GM18867 (cell line): Measurements from ENCODE around the gene CAMLG.
"Not testable (repeated sequence)": the region's sequence is repeated elsewhere in the genome, so short reads cannot be mapped to it uniquely, and the experiment has no call there.

ENCODE experiments used
- ATAC-seq: cut with Tn5 transposase; IDR thresholded peaks from one replicate; pipeline ENCODE4 v1.9.1; 2021; ENCODE audit warnings: mild to moderate bottlenecking, moderate library complexity; ENCODE audit not compliant: unreplicated experiment

The CAMLG gene

DNA sequence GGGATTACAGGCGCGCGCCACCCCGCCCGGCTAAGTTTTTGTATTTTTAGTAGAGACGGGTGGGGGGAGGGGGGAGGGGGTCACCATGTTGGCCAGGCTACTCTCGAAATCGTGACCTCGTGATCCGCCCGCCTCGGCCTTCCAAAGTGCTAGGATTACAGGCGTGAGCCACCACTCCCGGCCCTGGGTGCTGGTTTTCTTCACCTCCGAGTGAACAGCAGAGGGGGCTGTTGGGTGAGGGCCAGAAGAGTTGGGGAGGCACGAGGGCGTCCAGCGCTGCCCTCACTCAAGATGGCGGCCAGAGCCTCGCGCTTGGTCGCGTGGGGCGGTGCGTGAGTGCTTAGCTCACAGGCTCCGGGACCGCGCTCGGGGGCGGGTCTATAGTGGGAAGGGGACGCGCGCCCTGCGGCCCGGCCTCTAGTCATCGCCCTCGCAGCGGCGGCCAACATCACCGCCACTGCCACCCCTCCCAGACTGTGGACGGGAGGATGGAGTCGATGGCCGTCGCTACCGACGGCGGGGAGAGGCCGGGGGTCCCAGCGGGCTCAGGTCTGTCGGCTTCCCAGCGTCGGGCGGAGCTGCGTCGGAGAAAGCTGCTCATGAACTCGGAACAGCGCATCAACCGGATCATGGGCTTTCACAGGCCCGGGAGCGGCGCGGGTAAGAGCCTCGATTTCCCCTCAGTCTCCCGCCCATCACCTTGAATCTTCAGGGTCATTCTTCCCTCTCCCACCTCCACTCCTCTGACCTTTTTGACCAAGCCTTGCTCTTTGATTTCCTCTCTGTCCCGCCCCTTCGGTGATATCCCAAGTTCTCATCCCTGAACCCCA is at the start of gene CAMLG:
Gene CAMLG, plus strand, starts transcription at position 416 of the 830 bp plus-strand sequence. Its CDS starts 73 bp downstream, at position 489.
- ATAC-seq: peak; percentile 95

DNA sequence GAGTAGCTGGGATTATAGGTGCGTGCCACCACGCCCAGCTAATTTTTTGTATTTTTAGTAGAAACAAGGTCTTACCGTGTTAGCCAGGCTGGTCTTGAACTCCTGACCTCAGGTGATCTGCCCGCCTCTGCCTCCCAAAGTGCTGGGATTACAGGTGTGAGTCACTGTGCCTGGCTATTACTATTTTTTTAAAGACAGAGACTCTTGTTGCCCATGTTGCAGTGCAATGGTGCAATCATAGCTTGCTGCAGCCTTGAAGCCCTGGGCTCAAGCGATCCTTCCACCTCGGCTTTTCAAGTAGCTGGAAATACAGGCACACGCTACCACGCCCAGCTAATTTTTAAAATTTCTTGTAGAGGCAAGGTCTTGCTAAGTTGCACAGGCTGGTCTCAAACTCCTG is 48.2 kb upstream of the CAMLG start:
- ATAC-seq: not testable (repeated sequence)

DNA sequence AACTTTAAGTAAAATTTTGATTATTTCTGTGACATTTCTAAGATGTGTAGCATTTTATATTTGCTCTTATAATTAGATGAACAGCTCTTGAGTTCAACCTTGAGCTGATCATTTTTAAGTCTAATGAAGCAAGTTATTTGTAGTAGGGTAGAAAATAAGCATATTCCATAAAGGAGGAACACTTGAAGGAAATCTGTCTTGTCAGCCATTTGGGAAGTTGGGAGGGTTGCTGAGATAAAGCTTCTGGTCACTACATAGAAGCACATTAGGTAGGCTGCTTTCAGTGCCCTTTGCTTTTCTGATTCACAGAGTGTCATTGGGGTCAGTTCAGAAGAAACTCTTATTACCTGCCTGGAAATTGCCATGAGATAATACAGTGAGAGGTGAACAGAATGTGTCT is 45.6 kb upstream of the CAMLG start:
- ATAC-seq: no peak

DNA sequence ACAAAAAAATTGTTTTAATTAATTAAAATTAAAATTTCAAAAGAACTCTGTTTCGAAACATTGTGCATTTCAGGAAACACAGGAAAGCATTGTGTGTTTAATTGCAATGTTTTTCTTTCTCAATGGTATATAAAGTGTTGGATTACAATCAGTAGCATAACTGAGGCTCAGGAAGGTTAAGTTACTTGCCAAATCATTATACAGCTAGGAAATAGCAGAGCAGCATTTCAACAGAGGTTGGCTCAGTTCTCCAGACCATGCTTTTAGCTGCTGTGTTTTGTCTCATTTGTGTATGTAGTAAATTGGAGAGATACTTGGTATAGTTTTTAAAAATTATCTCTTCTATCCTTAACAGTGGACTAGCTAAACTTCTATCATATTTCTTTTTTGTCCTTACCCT is 30.0 kb upstream of the CAMLG start:
- ATAC-seq: no peak

DNA sequence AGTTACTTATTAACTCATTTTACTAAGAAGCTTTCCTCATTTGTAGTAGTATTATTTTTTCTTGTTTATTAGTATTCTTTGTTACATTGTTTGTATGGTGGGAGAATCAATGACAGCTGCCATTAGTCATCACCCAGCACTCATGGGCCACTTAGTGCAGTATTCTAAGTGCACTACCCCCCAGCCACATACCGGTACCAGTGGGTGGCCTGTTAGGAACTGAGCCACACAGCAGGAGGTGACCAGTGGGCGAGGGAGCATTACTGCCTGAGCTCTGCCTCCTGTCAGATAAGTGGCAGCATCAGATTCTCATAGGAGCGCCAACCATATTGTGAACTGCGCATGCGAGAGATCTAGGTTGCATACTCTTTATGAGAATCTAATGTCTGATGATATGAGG is 24.2 kb upstream of the CAMLG start:
- no peak for ATAC-seq

DNA sequence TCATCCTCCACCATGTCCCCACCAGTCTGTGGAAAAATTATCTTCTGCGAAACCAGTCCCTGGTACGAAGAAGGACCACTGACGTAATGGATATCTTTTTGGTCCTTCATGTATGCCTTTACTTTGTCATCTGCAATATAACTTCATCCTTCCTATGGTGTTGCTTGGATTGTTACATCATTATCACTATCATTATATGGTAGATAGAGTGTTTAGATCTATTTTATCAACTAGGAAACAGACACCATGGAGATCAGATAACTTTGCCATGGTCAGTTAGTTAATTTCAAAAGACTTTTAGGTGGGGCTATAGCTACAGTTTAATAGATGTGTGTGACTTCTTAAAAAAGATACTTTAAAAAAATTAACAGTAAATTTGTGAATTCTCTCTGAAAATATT is 23.8 kb upstream of the CAMLG start:
- ATAC-seq: no peak

DNA sequence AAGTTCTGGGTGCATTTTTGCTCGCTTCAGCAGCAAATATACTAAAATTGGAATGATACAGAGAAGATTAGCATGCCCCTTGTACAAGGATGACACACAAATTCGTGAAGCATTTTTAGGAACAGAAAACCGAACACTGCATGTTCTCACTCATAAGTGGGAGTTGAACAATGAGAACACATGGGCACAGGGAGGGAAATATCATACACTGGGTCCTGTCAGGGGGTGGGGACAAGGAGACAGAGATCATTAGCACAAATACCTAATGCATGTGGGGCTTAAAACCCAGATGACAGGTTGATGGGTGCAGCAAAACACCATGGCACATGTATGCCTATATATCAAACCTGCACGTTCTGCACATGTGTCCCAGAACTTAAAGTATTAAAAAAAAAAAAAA is 22.9 kb upstream of the CAMLG start:
- not testable (repeated sequence) for ATAC-seq

DNA sequence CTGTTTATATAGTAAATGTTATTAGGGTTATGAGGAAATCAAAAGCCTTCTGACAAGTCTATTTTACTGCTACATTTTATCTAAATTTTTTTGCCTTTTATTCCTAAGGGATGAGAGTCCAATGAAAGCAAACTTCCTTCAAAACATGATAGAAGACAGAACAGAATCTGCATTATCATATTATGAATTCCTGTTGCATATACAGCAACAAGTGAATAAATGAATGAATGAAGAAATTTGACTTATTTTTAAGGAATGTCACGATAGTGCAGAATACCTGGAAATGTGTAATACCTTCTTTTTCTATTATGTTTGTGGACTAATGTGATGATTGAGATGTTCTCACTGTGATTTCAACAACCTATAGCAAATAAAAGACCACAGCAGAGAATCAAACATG is 13.5 kb upstream of the CAMLG start:
- ATAC-seq: no peak

DNA sequence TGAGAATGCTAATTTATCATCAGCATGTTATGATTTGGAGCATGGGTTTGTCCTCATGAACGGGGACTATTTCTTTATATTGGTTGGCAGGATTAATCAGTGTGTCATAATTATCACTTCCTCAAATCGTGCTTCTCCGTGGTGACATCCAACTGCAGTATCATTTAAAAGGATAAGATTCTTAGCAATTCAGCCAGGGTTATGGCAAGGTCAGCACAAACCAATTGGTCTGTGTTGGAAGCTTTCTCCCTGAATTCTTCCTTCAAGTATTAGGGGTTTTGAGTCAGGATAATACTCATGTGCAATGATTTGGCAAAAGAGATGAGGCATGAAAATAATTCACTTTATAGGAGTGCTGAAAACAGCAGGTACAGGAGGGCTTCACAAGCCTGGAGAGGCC is 5.5 kb upstream of the CAMLG start:
- no peak for ATAC-seq

DNA sequence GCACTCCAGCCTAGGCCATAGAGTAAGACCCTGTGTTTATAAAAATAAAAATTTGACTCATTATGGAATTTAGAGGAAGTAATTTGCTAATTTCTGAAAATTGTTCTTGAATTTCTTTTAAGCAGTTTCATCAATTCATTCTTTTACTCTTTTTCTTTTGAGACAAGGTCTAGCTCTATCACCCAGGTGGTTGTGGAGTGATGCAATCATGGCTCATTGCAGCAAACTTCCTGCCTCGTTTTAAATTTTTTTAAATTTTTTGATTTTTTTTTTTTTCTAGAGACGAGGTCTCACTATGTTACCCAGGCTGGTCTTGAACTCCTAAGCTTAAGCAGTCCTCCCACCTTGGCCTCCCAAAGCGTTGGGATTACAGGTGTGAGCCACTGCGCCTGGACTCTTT is 3.1 kb upstream of the CAMLG start:
- no peak for ATAC-seq

DNA sequence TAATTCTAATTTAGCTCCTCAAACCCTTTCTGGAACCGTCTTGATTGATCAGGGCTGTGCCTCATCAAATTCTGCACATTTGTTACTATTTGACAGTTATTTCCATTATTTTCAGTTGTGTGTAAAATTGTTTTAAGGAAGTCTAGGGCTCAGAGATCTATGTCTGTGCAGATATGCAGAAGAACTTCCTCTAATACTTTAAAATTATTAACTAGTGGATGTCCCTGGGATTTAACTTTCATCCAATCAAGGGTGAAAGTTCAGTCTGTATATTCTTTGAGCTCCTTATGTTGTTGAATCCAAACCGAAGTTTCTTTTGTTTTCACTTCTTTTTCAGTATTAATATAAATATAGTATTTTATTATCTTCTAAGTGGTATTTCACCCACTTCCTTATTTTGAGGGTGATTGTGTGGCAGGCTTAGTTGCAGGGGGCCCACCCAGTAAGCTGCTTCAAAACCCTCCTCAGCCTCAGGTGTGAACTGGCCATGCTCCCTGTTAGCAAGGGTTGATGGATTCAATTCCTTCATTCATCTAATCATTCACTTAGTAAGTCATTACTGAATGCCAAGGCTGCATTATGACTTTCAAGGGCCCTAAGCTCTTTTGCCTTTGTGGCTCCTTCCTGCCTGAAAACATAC is 2.1 kb upstream of the CAMLG start:
- ATAC-seq: no peak

DNA sequence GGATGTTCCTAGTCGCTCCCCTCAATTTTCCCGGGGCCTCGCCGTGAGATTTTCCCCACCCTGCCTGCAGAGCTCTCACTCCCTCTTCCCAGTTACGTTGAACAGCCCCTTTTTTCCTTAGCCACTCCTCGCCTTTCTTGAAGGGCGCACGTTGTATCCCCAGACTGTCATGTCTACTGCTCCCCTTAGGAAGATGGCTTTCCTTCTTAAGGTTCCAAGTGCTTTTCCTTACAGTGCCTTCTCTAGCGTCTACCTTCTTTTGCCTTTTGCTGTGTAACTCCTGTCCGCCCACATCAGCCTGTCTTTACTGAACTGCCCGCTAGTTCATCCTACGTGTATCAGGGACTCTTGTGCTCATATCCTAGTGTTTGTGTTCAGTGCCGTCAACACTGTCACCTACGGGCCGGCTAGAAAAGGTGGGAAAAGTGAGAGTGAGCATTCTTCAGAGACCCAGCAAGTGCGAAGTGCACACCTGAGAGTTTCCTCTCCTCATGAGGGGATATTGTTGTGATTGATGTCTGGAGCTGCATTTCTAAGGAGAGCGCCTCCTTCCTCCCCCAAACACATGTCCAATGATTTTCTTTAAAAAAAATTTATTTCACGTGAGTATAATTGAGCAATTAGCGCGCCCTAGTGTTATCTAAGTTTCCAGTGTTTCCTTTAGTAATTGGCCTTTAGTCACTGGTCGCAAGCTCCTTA is 764 bp downstream of the CAMLG start:
- no peak for ATAC-seq

DNA sequence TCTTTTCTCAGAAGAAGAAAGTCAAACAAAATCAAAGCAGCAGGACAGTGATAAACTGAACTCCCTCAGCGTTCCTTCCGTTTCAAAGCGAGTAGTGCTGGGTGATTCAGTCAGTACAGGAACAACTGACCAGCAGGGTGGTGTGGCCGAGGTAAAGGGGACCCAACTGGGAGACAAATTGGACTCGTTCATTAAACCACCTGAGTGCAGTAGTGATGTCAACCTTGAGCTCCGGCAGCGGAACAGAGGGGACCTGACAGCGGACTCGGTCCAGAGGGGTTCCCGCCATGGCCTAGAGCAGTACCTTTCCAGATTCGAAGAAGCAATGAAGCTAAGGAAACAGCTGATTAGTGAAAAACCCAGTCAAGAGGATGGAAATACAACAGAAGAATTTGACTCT is 2.7 kb downstream of the CAMLG start:
- ATAC-seq: no peak

DNA sequence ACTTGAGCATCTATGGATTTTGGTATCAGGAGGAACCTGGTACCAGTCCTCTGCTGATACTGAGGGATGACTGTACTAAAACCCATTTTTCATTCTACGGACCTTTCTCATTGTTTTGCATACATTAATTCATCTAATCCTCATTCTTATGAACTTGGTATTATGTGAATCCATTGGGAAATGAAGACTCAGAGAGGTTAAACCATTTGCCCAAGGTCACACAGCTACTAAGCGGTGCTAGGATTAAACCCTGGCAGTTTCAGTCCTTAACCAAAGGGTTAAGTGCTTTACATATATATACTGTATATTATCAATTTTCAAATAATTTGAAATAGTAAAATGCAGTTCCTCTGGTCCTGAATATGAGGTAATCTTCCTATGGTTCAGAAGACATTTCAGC is 3.8 kb downstream of the CAMLG start:
- no peak for ATAC-seq

DNA sequence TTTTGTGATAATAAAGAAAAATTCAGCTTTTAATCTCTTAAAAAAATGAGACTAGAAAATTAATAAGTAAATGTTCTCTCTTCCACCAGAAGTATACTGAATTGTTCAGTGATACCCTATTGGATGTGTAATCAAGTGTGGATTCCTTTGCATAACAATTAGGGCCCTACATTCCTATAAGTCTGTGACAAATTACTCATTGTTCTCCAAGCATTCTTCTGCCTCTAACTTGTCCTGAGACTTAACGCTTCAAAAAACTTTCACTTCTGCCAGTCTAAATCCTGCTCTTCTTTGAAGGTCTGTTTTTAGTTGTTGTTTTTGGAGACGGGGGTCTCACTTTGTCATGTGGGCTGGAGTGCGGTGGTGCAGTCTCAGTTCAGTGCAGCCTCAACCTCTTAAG is 11.1 kb downstream of the CAMLG start:
- no peak for ATAC-seq

DNA sequence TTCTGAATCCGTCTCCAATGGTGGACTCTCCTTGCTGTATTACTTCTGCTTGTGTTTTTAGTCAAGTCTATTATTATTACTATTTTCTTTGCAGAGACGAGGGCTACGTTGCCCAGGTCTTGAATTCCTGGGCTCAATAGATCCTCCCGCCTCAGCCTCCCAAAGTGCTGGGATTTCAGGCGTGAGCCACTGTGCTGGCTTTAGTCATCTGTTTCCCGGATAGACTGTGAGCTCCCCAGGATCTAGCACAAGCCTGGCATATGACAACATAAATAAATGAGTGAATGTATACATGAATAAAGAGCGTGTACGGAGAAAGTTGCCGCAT is 19.8 kb downstream of the CAMLG start:
- peak; percentile 4 for ATAC-seq

DNA sequence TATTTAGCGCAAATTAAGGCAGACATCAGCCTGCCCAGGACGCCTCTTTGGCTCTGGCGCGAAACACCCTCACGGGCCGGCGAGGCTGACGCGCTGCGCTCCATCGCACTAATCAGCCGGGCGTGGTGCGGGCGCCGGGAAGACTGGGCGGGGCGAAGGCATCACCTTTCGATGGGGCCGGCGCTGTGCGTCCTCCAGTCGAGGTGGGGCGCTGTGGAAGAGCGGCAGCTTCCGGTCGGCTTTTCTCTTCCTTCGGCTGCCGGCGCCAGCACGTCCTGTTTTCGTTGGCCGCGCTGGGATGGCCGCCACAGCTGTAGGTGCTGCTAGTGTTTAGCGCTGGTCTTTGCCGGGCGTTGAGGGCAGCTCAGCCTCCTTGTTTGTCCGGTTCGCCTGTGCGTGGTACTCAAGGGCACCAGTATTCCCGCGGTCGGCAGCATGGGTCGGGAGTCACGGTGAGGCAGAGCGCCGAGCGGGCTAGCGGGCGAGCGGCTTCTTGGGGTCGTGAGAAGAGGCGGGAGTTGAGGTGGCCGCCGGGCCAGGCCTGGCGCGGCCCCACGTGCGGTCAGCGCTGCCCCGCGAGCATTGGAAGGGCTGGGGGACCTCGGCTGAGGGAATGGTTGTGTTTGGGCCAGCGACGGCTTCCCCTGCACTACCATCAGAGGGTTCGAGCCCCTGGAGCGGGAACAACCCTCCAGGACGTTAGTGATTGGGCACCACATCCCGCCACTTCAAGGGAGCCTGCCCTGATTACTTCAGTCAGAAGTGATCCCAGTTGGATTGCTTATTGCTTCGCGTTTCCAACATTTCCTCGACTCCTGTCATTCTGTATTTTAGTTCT is 20.4 kb downstream of the CAMLG start, which contains the start of gene DDX46:
Gene DDX46, plus strand, starts transcription at position 276 of the 838 bp plus-strand sequence. Its CDS starts 160 bp downstream, at position 436.
- peak; percentile 96 for ATAC-seq

DNA sequence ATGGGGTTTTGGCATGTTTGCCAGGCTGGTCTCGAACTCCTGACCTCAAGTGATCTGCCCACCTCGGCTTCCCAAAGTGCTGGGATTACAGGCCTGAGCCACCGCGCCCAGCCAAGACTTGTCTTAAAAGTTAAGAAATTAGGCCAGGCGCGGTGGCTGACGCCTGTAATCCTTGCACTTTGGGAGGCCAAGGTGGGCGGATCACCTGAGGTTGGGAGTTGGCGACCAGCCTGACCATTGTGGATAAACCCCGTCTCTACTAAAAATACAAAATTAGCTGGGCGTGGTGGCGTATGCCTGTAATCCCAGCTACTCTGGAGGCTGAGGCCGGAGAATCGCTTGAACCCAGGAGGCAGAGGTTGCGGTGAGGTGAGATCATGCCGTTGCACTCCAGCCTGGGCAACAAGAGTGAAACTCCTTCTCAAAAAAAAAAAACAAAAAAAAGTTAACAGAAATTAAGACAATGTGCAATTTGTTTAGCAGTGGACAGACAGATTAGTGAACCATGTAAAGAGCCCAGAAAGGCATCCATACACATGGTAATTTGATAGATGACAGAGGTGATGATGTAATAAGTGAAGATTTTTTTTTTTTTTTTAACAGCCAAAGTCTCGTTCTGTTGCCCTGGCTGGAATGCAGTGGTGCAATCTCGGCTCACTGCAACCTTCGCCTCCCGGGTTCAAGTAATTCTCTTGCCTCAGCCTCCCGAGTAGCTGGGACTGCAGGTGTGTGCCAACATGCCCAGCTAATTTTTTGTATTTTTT is 29.4 kb downstream of the CAMLG start:
- not testable (repeated sequence) for ATAC-seq

DNA sequence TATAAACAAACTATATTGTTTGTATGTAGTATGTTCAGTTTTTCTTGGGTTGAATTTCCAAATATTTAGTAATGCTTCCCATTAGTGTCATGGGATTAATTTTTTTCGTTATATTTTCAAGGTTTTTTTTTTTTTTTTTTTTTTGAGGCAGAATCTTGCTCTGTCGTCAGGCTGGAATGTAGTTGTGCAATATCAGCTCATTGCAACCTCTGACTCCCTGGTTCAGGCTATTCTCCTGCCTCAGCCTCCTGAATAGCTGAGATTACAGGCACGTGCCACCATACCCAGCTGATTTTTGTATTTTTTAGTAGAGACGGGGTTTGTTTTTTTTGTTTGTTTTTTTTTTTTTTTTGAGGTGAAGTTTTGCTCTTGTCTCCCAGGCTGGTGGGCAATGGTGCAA is 30.9 kb downstream of the CAMLG start:
- ATAC-seq: no peak

DNA sequence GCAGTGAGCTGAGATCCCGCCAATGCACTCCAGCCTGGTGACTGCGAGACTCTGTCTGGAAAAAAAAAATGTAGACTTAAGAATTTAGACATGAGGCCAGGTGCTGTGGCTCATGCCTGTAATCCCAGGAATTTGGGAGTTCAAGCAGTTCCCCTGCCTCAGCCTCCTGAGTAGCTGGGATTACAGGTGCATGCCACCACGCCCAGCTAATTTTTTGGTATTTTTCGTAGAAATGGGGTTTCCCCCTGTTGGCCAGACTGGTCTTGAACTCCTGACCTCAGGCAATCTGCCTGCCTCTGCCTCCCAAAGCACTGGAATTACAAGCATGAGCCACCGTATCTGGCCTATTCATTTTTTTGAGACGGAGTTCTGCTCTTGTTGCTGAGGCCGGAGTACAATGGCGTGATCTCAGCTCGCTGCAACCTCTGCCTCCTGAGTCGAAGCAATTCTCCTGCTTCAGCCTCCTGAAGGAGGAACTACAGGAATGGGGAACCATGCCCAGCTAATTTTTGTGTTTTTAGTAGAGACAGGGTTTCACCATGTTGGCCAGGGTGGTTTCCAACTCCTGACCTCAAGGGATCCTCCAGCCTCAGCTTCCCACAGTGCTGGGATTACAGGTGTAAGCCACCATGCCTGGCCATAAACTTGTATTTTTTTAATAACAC is 34.2 kb downstream of the CAMLG start:
- ATAC-seq: no peak
